ENCODE data around the gene KDELR1. TPM values are rescaled to one million over a fixed set of nuclear protein-coding genes. Genes with fewer than 3 reads are reported as not detected.
A peak's percentile ranks its signal among the peaks of the same experiment; 100 is the strongest.

The KDELR1 gene
- total and polyA plus RNA-seq, 4 donors: 101 to 156 (median 125) TPM

DNA sequence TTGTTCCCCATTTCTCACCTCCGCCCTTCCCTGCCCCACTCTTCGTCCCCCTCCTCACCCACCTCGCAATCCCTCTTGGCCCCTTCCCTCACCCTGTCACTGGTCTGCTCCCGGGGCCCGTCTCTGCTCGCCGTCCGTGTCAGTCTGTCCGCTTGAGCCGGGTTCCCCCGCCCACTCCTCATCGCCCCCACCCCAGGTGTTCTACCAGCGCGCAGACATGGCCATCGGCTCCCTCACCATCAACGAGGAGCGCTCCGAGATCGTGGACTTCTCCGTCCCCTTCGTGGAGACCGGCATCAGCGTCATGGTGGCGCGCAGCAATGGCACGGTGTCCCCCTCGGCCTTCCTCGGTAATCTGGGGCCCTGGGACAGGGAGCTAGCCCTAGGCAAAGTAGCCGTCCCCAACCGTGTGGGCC, 24.5 kb upstream of the KDELR1 start:
- 37% methylated on average over 30 of the region's 30 CpGs for WGBS, 2 donors
- TF ChIP-seq, protein P1, sequence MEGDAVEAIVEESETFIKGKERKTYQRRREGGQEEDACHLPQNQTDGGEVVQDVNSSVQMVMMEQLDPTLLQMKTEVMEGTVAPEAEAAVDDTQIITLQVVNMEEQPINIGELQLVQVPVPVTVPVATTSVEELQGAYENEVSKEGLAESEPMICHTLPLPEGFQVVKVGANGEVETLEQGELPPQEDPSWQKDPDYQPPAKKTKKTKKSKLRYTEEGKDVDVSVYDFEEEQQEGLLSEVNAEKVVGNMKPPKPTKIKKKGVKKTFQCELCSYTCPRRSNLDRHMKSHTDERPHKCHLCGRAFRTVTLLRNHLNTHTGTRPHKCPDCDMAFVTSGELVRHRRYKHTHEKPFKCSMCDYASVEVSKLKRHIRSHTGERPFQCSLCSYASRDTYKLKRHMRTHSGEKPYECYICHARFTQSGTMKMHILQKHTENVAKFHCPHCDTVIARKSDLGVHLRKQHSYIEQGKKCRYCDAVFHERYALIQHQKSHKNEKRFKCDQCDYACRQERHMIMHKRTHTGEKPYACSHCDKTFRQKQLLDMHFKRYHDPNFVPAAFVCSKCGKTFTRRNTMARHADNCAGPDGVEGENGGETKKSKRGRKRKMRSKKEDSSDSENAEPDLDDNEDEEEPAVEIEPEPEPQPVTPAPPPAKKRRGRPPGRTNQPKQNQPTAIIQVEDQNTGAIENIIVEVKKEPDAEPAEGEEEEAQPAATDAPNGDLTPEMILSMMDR (IDR thresholded peaks at IDR 0.05; ENCODE audit: control extremely low read depth, extremely low read depth): no peak
- Histone ChIP-seq H3K9me3 (ENCODE audit: control insufficient read depth in 4 of 4, insufficient read depth in 3 of 4, low read length in 3 of 4) (no peaks in the 10 kb centered on the region), H3K27ac (ENCODE audit: low read depth in 1 of 2, low read length in 1 of 2) (no peak overlapping the region), H3K4me1 (ENCODE audit: control insufficient read depth in 5 of 5, insufficient read depth in 5 of 5, low read length in 5 of 5) (peaks cover 0 to 5% (median 0%) of the 10 kb centered on the region in 5 donors), H3K4me3 (no peak overlapping the region), H3K9ac (ENCODE audit: insufficient read depth in 1 of 2, low read length in 2 of 2) (no peak overlapping the region), H3K36me3 (ENCODE audit: control insufficient read depth in 4 of 4, insufficient read depth in 4 of 4, low read length in 4 of 4) (no peaks in the 10 kb centered on the region), H3K27me3 (ENCODE audit: control insufficient read depth in 3 of 3, insufficient read depth in 3 of 3, low read length in 2 of 3) (peaks cover 0 to 6% (median 0%) of the 10 kb centered on the region in 3 donors)
- ATAC-seq (ENCODE audit: insufficient read depth, low FRiP score) (no peak), DNase-seq (no peak)

DNA sequence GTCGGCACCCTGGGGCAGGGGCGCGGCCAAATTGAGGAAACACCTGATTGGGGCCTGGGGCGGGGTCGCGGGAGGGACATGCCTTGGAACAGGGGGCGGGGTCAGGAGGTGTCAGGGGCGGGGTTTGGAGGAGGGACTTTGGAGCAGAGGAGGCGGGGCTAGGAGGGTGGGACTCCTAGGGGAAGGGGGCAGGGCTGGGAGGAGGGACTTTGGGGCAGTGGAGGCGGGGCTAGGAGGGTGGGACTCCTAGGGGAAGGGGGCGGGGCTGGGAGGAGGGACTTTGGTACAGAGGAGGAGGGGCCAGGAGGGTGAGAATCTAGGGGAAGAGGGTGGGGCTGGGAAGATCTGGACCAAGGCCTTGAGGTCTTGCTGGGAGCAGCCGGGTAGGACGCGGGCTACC, 24.0 kb upstream of the KDELR1 start:
- H3K9ac ChIP-seq (ENCODE audit: insufficient read depth in 1 of 2, low read length in 2 of 2): no peak overlapping the region
- H3K36me3 ChIP-seq (ENCODE audit: control insufficient read depth in 4 of 4, insufficient read depth in 4 of 4, low read length in 4 of 4): no peaks in the 10 kb centered on the region
- WGBS, 2 donors: 7 to 20% methylated on average over 13 to 14 of the region's 14 CpGs
- no peaks in the 10 kb centered on the region for H3K9me3 ChIP-seq (ENCODE audit: control insufficient read depth in 4 of 4, insufficient read depth in 3 of 4, low read length in 3 of 4)
- H3K4me3 ChIP-seq: no peak overlapping the region
- DNase-seq: peak in 2 of 3 donors; percentile 31 to 67
- TF ChIP-seq, protein P1 (IDR thresholded peaks at IDR 0.05; ENCODE audit: control extremely low read depth, extremely low read depth): no peak
- H3K4me1 ChIP-seq (ENCODE audit: control insufficient read depth in 5 of 5, insufficient read depth in 5 of 5, low read length in 5 of 5): peaks cover 0 to 5% (median 0%) of the 10 kb centered on the region in 5 donors
- no peak overlapping the region for H3K27ac ChIP-seq (ENCODE audit: low read depth in 1 of 2, low read length in 1 of 2)
- peak; percentile 88 for ATAC-seq (ENCODE audit: insufficient read depth, low FRiP score)
- H3K27me3 ChIP-seq (ENCODE audit: control insufficient read depth in 3 of 3, insufficient read depth in 3 of 3, low read length in 2 of 3): peaks cover 0 to 6% (median 0%) of the 10 kb centered on the region in 3 donors

DNA sequence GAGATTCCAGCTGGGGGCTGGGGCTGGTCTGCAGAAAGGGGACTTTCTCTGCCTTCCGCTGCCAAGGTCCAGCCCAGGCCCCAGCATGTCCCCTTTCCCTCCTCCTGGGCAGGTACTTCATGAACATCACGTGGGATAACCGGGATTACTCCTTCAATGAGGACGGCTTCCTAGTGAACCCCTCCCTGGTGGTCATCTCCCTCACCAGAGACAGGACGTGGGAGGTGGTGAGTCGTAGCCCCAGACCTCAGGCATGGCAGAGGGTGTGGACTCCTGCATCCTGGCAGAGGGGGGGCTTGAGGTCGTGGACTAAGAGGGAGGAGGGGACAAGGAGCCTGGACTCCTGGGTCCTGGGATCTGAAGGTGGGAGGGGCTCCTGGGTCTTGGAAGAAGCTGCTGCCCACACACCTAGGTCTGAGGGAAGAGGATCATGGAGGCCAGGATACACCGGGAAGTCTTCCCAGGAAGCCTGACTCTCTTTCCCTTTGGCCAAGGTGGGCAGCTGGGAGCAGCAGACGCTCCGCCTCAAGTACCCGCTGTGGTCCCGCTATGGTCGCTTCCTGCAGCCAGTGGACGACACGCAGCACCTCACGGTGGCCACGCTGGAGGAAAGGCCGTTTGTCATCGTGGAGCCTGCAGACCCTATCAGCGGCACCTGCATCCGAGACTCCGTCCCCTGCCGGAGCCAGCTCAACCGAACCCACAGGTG, 22.7 kb upstream of the KDELR1 start:
- TF ChIP-seq, protein P1 (IDR thresholded peaks at IDR 0.05; ENCODE audit: control extremely low read depth, extremely low read depth): no peak
- H3K4me3 ChIP-seq: no peak overlapping the region
- no peak overlapping the region for H3K27ac ChIP-seq (ENCODE audit: low read depth in 1 of 2, low read length in 1 of 2)
- no peaks in the 10 kb centered on the region for H3K36me3 ChIP-seq (ENCODE audit: control insufficient read depth in 4 of 4, insufficient read depth in 4 of 4, low read length in 4 of 4)
- ATAC-seq (ENCODE audit: insufficient read depth, low FRiP score) (no peak), DNase-seq (no peak)
- H3K4me1 ChIP-seq (ENCODE audit: control insufficient read depth in 5 of 5, insufficient read depth in 5 of 5, low read length in 5 of 5): peaks cover 0 to 5% (median 0%) of the 10 kb centered on the region in 5 donors
- no peak overlapping the region for H3K9ac ChIP-seq (ENCODE audit: insufficient read depth in 1 of 2, low read length in 2 of 2)
- 43 to 56% methylated on average over 24 of the region's 24 CpGs for WGBS, 2 donors
- no peaks in the 10 kb centered on the region for H3K9me3 ChIP-seq (ENCODE audit: control insufficient read depth in 4 of 4, insufficient read depth in 3 of 4, low read length in 3 of 4)
- H3K27me3 ChIP-seq (ENCODE audit: control insufficient read depth in 3 of 3, insufficient read depth in 3 of 3, low read length in 2 of 3): peaks cover 0 to 6% (median 0%) of the 10 kb centered on the region in 3 donors
